Kidney (tissue), 14 donors: ENCODE data around the gene DISC1. TPM values are rescaled to one million over a fixed set of nuclear protein-coding genes. Genes with fewer than 3 reads are reported as not detected.

ENCODE experiments used
- DNase-seq, 5 donors: peaks; one replicate each; pipeline ENCODE4 v3.0.0-alpha.2; 2013 to 2020
- FAIRE-seq: peaks from 2 replicates; lab custom pipeline; 2012; peaks lifted over from hg19 to GRCh38; lab: Jason Lieb, UNC
- H3K27ac ChIP-seq, 2 donors: one replicate each; pipeline ENCODE4 v1.7.0; 2013; ENCODE audit warnings: low read depth in 2 of 2, low read length in 2 of 2, inconsistent platforms in 1 of 2
- H3K27me3 ChIP-seq: one replicate; pipeline ENCODE4 v1.7.1; 2013; ENCODE audit warnings: low read length, inconsistent platforms; ENCODE audit not compliant: control insufficient read depth, insufficient read depth
- H3K36me3 ChIP-seq, 3 donors: one replicate each; pipeline versions ENCODE4 v1.7.0 to v1.7.1; 2013; ENCODE audit warnings: low read length in 3 of 3, control low read depth in 1 of 3, inconsistent platforms in 1 of 3; ENCODE audit not compliant: insufficient read depth in 3 of 3, control insufficient read depth in 2 of 3
- H3K4me1 ChIP-seq, 3 donors: one replicate each; pipeline versions ENCODE4 v1.7.0 to v1.7.1; 2013; ENCODE audit warnings: low read length in 3 of 3, inconsistent platforms in 1 of 3, low read depth in 1 of 3; ENCODE audit not compliant: control insufficient read depth in 2 of 3, insufficient read depth in 2 of 3
- H3K4me3 ChIP-seq, 3 donors: one replicate each; pipeline versions ENCODE4 v1.7.0 to v1.8.1; 2013; ENCODE audit warnings: low read length in 3 of 3, control low read depth in 1 of 3, inconsistent platforms in 1 of 3
- H3K9ac ChIP-seq, 3 donors: one replicate each; pipeline versions ENCODE4 v1.7.0 to v1.7.1; 2013; ENCODE audit warnings: low read length in 3 of 3, control low read depth in 1 of 3, inconsistent platforms in 1 of 3
- H3K9me3 ChIP-seq, 3 donors: one replicate each; pipeline versions ENCODE4 v1.7.0 to v1.7.1; 2013; ENCODE audit warnings: low read length in 3 of 3, control low read depth in 1 of 3, inconsistent platforms in 1 of 3; ENCODE audit not compliant: control insufficient read depth in 2 of 3, insufficient read depth in 1 of 3
- CTCF ChIP-seq: IDR thresholded peaks from 3 replicates; pipeline ENCODE4 v1.5.1; 2012; ENCODE audit warnings: mild to moderate bottlenecking, moderate library complexity, borderline replicate concordance; ENCODE audit not compliant: insufficient read depth; ENCODE audit errors: extremely low read depth
- intact Hi-C: fragments of 100-400 bp; cut with DNase I; formaldehyde crosslinking; loops from one replicate; pipeline ENCODE4 v1.11.1; 2022
- polyA plus RNA-seq: library from polyadenylated mRNA; stranded (reverse); fragments of 350-450 nt; fragmentation: Illumina TruSeq; extraction: RNeasy Lipid Tissue Mini Kit (QIAGEN cat#74804); gene quantifications from one replicate; pipeline ENCODE4 v1.2.3, GENCODE V29; 2014; ENCODE audit warnings: low read depth, low replicate concordance; ENCODE audit not compliant: insufficient read depth
- total RNA-seq: library from RNA; stranded (reverse); fragmentation: NEBNext Ultra II Directional; extraction: Animal tissue kit (Norgen Biotek cat#: 25700); gene quantifications from one replicate; pipeline ENCODE4 v1.2.1, GENCODE V29; 2021
- donor health status: control.
- donor health status: control.
- donor health status: control.
- donor health status: control.
- donor health status: control.
- donor health status: DM: yes; HTN: yes; CAD: no.
- donor health status: Normal renal cell carcinoma (clear cell type).

Gene DISC1
- total and polyA plus RNA-seq, 2 donors from 2014 or later: 0.80 to 15.9 TPM

- no peak for FAIRE-seq
These were observed 218.5 kb downstream of the DISC1 start for GRCh38 chr1:231844986-231845502.

GRCh38 chr1:231847612-231848397, 221.2 kb downstream of the DISC1 start:
- no peak for DNase-seq
- Histone ChIP-seq H3K4me1 (peaks cover 0 to 5% (median 0%) of the 10 kb centered on the region in 3 donors), H3K9me3 (no peaks in the 10 kb centered on the region), H3K27me3 (no peaks in the 10 kb centered on the region), H3K36me3 (no peaks in the 10 kb centered on the region), H3K9ac (no peak overlapping the region), H3K27ac (no peak overlapping the region), H3K4me3 (no peak overlapping the region)
- FAIRE-seq: no peak
- intact Hi-C loops: no loop called here
- TF ChIP-seq CTCF: no peak

More at GRCh38 chr1:231844986-231845502, 218.5 kb downstream of the DISC1 start:
- H3K9ac ChIP-seq: no peak overlapping the region
- H3K4me1 ChIP-seq: peaks cover 0 to 12% (median 10%) of the 10 kb centered on the region in 3 donors
- peak in 3 of 5 donors; percentile 48 to 71 (median 58) for DNase-seq
- peak overlapping the region in 1 of 3 donors; percentile 35 for H3K4me3 ChIP-seq
- no peaks in the 10 kb centered on the region for H3K9me3 ChIP-seq
- intact Hi-C loops: no loop called here
- H3K27me3 ChIP-seq: no peaks in the 10 kb centered on the region
- no peaks in the 10 kb centered on the region for H3K36me3 ChIP-seq
- H3K27ac ChIP-seq: peak overlapping the region in 1 of 2 donors; percentile 26
- no peak for TF ChIP-seq CTCF

- intact Hi-C loops: no loop called here
- no peaks in the 10 kb centered on the region for H3K9me3 ChIP-seq
- peaks cover 0 to 5% (median 0%) of the 10 kb centered on the region in 3 donors for H3K4me1 ChIP-seq
- TF ChIP-seq CTCF: no peak
- DNase-seq (no peak), FAIRE-seq (no peak)
- H3K9ac ChIP-seq: no peak overlapping the region
- no peaks in the 10 kb centered on the region for H3K27me3 ChIP-seq
- H3K27ac ChIP-seq: no peak overlapping the region
- no peak overlapping the region for H3K4me3 ChIP-seq
- H3K36me3 ChIP-seq: no peaks in the 10 kb centered on the region
These were observed 223.4 kb downstream of the DISC1 start for GRCh38 chr1:231849981-231850380.
